ENCODE data around the gene LTO1. TPM values are rescaled to one million over a fixed set of nuclear protein-coding genes. Genes with fewer than 3 reads are reported as not detected.

LTO1 gene
- total and polyA plus RNA-seq, 4 donors, result 12.4 to 27.5 (median 19.4) TPM

DNA sequence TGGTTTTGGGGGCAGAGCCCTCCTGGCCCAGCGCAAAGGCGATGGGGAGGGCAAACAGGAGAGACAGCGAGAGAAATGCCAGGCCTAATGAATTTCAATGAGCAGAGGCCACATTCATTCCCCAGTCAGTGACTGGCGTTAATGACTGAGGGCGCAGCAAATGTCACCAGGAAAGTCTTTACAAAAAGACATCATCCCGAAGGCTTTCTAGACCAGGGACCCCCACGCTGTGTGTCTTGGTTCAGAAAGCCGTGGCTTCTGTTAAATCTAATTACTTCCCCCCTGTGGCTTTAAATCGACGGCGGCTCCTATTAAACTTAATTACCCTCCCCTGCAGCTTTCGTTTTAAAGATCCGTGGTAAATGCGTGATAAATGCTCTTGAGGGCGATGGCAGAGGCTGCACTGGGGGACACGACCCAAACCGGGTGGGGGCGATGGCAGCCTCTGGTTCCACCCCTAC is 30.2 kb upstream of the LTO1 start:
- Histone ChIP-seq H3K27ac (ENCODE audit: low read depth in 1 of 2, low read length in 1 of 2) (no peak overlapping the region), H3K36me3 (ENCODE audit: control insufficient read depth in 4 of 4, insufficient read depth in 4 of 4, low read length in 4 of 4) (no peaks in the 10 kb centered on the region), H3K9ac (ENCODE audit: insufficient read depth in 1 of 2, low read length in 2 of 2) (no peak overlapping the region), H3K4me3 (no peak overlapping the region), H3K27me3 (ENCODE audit: control insufficient read depth in 3 of 3, insufficient read depth in 3 of 3, low read length in 2 of 3) (peaks cover 27 to 53% (median 42%) of the 10 kb centered on the region in 3 donors), H3K9me3 (ENCODE audit: control insufficient read depth in 4 of 4, insufficient read depth in 3 of 4, low read length in 3 of 4) (no peaks in the 10 kb centered on the region), H3K4me1 (ENCODE audit: control insufficient read depth in 5 of 5, insufficient read depth in 5 of 5, low read length in 5 of 5) (peaks cover 0 to 20% (median 9%) of the 10 kb centered on the region in 5 donors)
- DNase-seq (no peak), ATAC-seq (ENCODE audit: insufficient read depth, low FRiP score) (no peak)
- 11 to 12% methylated on average over 18 of the region's 18 CpGs for WGBS, 2 donors
- TF ChIP-seq, protein P1, sequence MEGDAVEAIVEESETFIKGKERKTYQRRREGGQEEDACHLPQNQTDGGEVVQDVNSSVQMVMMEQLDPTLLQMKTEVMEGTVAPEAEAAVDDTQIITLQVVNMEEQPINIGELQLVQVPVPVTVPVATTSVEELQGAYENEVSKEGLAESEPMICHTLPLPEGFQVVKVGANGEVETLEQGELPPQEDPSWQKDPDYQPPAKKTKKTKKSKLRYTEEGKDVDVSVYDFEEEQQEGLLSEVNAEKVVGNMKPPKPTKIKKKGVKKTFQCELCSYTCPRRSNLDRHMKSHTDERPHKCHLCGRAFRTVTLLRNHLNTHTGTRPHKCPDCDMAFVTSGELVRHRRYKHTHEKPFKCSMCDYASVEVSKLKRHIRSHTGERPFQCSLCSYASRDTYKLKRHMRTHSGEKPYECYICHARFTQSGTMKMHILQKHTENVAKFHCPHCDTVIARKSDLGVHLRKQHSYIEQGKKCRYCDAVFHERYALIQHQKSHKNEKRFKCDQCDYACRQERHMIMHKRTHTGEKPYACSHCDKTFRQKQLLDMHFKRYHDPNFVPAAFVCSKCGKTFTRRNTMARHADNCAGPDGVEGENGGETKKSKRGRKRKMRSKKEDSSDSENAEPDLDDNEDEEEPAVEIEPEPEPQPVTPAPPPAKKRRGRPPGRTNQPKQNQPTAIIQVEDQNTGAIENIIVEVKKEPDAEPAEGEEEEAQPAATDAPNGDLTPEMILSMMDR (IDR thresholded peaks at IDR 0.05; ENCODE audit: control extremely low read depth, extremely low read depth), result no peak

DNA sequence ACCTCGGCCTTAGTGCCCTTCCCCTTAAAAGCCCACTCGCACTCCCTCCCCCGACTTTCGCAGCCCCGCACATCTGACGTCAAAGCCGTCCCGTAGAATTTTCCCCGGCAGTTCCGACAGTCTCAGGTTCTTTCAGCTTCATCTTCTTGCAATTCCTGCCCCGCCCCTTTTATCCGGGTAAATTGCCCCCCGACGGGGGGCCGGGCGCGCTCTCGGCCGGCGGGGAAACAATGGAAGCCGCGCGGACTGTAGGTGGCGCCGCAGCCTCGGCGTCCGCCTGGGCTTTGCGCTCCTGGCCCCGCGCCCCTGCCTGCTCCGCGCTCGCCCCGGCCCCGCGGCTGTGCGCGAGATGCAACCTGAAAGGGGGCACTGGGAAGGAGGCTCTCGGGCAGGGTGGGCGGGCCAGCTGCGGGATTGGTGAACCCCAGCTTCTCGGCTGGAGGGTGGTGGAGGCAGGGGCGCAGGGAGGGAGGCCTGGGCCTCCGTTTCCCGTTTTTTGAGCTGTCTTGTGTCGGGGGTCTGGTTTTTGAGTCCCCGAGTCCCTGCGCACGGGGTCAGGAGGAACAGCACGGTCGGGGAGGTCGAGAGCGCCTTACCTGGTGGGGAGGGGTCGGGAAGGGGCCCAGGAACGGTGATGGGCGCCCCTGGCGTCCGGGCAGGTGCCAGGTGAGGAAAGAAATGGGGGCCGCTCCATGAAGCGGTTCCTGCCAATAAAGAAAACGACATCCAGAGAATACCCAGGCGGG is 29.5 kb upstream of the LTO1 start:
- Histone ChIP-seq H3K9ac (ENCODE audit: insufficient read depth in 1 of 2, low read length in 2 of 2) (no peak overlapping the region), H3K27me3 (ENCODE audit: control insufficient read depth in 3 of 3, insufficient read depth in 3 of 3, low read length in 2 of 3) (peaks cover 27 to 53% (median 42%) of the 10 kb centered on the region in 3 donors), H3K36me3 (ENCODE audit: control insufficient read depth in 4 of 4, insufficient read depth in 4 of 4, low read length in 4 of 4) (no peaks in the 10 kb centered on the region), H3K4me1 (ENCODE audit: control insufficient read depth in 5 of 5, insufficient read depth in 5 of 5, low read length in 5 of 5) (peaks cover 0 to 23% (median 9%) of the 10 kb centered on the region in 5 donors), H3K4me3 (no peak overlapping the region), H3K27ac (ENCODE audit: low read depth in 1 of 2, low read length in 1 of 2) (no peak overlapping the region), H3K9me3 (ENCODE audit: control insufficient read depth in 4 of 4, insufficient read depth in 3 of 4, low read length in 3 of 4) (no peaks in the 10 kb centered on the region)
- peak; percentile 31 to 51 (median 47) for DNase-seq
- WGBS, 2 donors, result 3% methylated on average over 55 to 63 of the region's 63 CpGs
- ATAC-seq (ENCODE audit: insufficient read depth, low FRiP score), result no peak
- TF ChIP-seq, protein P1 (IDR thresholded peaks at IDR 0.05; ENCODE audit: control extremely low read depth, extremely low read depth), result no peak

DNA sequence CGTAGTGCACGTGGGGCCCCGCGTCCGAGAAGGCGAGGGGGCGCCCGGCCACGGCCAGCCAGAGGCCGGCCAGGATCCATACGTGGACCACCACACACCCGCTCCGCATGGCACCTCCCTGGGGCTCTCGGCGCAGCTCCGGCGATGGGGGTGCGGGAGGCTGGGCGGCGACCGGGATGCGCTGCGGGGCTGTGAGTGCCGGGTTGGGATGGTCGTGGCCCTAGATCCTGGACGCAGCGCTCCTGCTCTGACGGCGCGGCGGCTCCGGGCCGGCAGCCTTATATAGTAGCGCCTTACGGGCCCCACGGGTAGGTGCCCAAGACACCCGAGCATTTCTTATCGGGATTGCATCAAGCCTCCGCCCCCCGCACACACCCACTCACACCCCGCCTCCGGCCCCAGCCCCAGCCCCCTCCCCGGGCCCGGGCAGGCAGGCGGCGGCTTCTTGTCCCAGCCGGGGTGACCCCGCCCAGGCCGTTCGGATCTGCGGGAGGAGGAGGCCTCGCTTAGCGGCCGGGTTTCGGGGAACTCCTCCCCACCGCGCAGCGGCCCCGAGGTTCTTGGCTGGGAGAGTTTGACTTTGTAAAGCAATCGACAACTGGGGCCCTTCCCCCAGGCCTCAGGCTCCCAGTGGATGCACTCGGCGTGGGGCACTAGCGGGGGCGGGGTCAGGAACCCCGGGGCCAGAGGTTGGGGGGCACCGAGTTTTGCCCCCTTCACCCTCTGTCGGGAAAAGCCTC is 28.8 kb upstream of the LTO1 start, which contains the start of gene FGF19:
TSS of gene FGF19 (minus strand) at position 255 of the 740 bp plus-strand sequence. CDS start at position 109, 146 bp downstream.
- Histone ChIP-seq H3K27ac (ENCODE audit: low read depth in 1 of 2, low read length in 1 of 2) (no peak within 1 kb of the TSS), H3K4me1 (ENCODE audit: control insufficient read depth in 5 of 5, insufficient read depth in 5 of 5, low read length in 5 of 5) (peaks cover 0 to 23% (median 9%) of the 10 kb centered on the region in 5 donors), H3K4me3 (no peak within 1 kb of the TSS), H3K9ac (ENCODE audit: insufficient read depth in 1 of 2, low read length in 2 of 2) (no peak within 1 kb of the TSS), H3K9me3 (ENCODE audit: control insufficient read depth in 4 of 4, insufficient read depth in 3 of 4, low read length in 3 of 4) (no peaks in the 10 kb centered on the region), H3K36me3 (ENCODE audit: control insufficient read depth in 4 of 4, insufficient read depth in 4 of 4, low read length in 4 of 4) (no peaks in the 10 kb centered on the region), H3K27me3 (ENCODE audit: control insufficient read depth in 3 of 3, insufficient read depth in 3 of 3, low read length in 2 of 3) (peaks cover 27 to 53% (median 42%) of the 10 kb centered on the region in 3 donors)
- peak in 1 of 3 donors; percentile 38 for DNase-seq
- peak; percentile 16 for ATAC-seq (ENCODE audit: insufficient read depth, low FRiP score)
- 2 to 3% methylated on average over 52 to 67 of the region's 67 CpGs for WGBS, 2 donors
- TF ChIP-seq, protein P1 (IDR thresholded peaks at IDR 0.05; ENCODE audit: control extremely low read depth, extremely low read depth), result no peak
